GM12878 (cell line): ENCODE data around the gene FAR2. TPM values are rescaled to one million over a fixed set of nuclear protein-coding genes. Genes with fewer than 3 reads are reported as not detected.

Experiments used
- ATAC-seq: fragments of 200-7000 bp; cut with Tn5 transposase; 3 replicates; pipeline ENCODE4 v1.9.1; 2020; ENCODE audit warnings: mild to moderate bottlenecking, moderate library complexity
- BruUV-seq: library from RNA; stranded (reverse); fragments of 400-500 nt; replicated peaks from 2 replicates; lab custom pipeline; 2021; lab: Mats Ljungman, UMichigan
- CTCF ChIA-PET: fragments of 300-600 bp; sonication (Branson Sonifier 250); formaldehyde crosslinking; extraction: SDS; loops from one replicate; lab custom pipeline; 2021; ENCODE audit warnings: inconsistent platforms; lab: Yijun Ruan, JAX
- POLR2A ChIA-PET: fragments of 350-600 bp; formaldehyde crosslinking; extraction: SDS; loops from one replicate; lab custom pipeline; 2021; ENCODE audit warnings: inconsistent platforms; lab: Charles Lee
- RAD21 ChIA-PET: fragments of 300-600 bp; sonication (Branson Sonifier 250); formaldehyde crosslinking; loops from one replicate; lab custom pipeline; 2023; ENCODE audit warnings: antibody characterized with exemption; ENCODE audit not compliant: unreplicated experiment; lab: Charles Lee
- SMC1A ChIA-PET: fragments of 300-600 bp; sonication (Branson Sonifier 250); formaldehyde crosslinking; loops from one replicate; lab custom pipeline; 2023; ENCODE audit not compliant: unreplicated experiment, uncharacterized antibody; lab: Charles Lee
- DNase-seq: peaks from one replicate; pipeline ENCODE4 v3.0.0-alpha.2; 2011; ENCODE audit warnings: low read depth, low spot score
- FAIRE-seq: peaks from 3 replicates; lab custom pipeline; 2011; peaks lifted over from hg19 to GRCh38; lab: Jason Lieb, UNC
- H2AFZ ChIP-seq: 2 replicates; pipeline ENCODE4 v1.6.0; 2011; ENCODE audit warnings: low read depth, low read length, control low read depth; ENCODE audit not compliant: control insufficient read depth
- H3K27ac ChIP-seq: 2 replicates; pipeline ENCODE4 v1.5.1; 2011; ENCODE audit warnings: control low read depth; ENCODE audit not compliant: control insufficient read depth, insufficient read depth
- H3K27me3 ChIP-seq, 2 experiments: replicated peaks in 1 of 2; 2 replicates each; pipeline versions ENCODE4 v1.6.0 to v1.6.1; 2011; ENCODE audit warnings: low read length in 1 of 2; ENCODE audit not compliant: control insufficient read depth in 2 of 2, insufficient read depth in 2 of 2
- H3K36me3 ChIP-seq, 2 experiments: 2 replicates each; pipeline ENCODE4 v1.5.1; 2011; ENCODE audit warnings: low read length in 1 of 2; ENCODE audit not compliant: control insufficient read depth in 2 of 2, insufficient read depth in 2 of 2
- H3K4me1 ChIP-seq: 2 replicates; pipeline ENCODE4 v1.6.1; 2011; ENCODE audit warnings: mild to moderate bottlenecking, low read length, moderate library complexity, mixed read lengths; ENCODE audit not compliant: control insufficient read depth, insufficient read depth
- H3K4me2 ChIP-seq: 2 replicates; pipeline ENCODE4 v1.6.0; 2011; ENCODE audit warnings: control low read depth; ENCODE audit not compliant: control insufficient read depth, insufficient read depth
- H3K4me3 ChIP-seq: fragments of 200-600 bp; sonication (generic); 2 replicates; pipeline ENCODE4 v1.5.1; 2016
- H3K79me2 ChIP-seq: 2 replicates; pipeline ENCODE4 v1.6.0; 2011; ENCODE audit warnings: low read length; ENCODE audit not compliant: control insufficient read depth, insufficient read depth
- H3K9ac ChIP-seq: 2 replicates; pipeline ENCODE4 v1.8.0; 2011; ENCODE audit warnings: low read length, control low read depth, mixed read lengths; ENCODE audit not compliant: control insufficient read depth, insufficient read depth
- H3K9me3 ChIP-seq: replicated peaks from 3 replicates; pipeline ENCODE4 v1.5.1; 2011; ENCODE audit warnings: mild to moderate bottlenecking, low read length; ENCODE audit not compliant: control insufficient read depth, insufficient read depth
- H4K20me1 ChIP-seq: 2 replicates; pipeline ENCODE4 v1.6.0; 2011; ENCODE audit not compliant: control insufficient read depth, insufficient read depth
- CBX5 ChIP-seq: sonication (generic); IDR thresholded peaks from 2 replicates; pipeline ENCODE4 v1.6.1; 2016; ENCODE audit warnings: low read depth, moderate library complexity, mild to moderate bottlenecking, inconsistent platforms
- FOXM1 ChIP-seq: IDR thresholded peaks from 2 replicates; pipeline ENCODE4 v1.6.1; 2012; ENCODE audit warnings: low read depth, mild to moderate bottlenecking, inconsistent platforms, low read length, moderate library complexity
- IRF4 ChIP-seq: IDR thresholded peaks from 2 replicates; pipeline ENCODE4 v1.6.1; 2011; ENCODE audit warnings: low read depth, low read length
- MYC ChIP-seq: IDR thresholded peaks from 2 replicates; pipeline ENCODE4 v1.6.1; 2011; ENCODE audit warnings: mild to moderate bottlenecking, low read length, moderate library complexity, inconsistent platforms; ENCODE audit not compliant: insufficient read depth, insufficient replicate concordance, insufficient read length, severe bottlenecking
- NFYA ChIP-seq: IDR thresholded peaks from 2 replicates; pipeline ENCODE4 v1.6.1; 2011; ENCODE audit warnings: low read depth, mild to moderate bottlenecking, low read length, improper control_type of control experiment, borderline replicate concordance
- RBBP5 ChIP-seq: fragments of 200-600 bp; sonication (generic); conservative IDR thresholded peaks from 2 replicates; pipeline ENCODE4 v1.6.1; 2016
- RCOR1 ChIP-seq: conservative IDR thresholded peaks from 2 replicates; pipeline ENCODE4 v1.6.1; 2012; ENCODE audit warnings: low read depth, low read length, improper control_type of control experiment
- WGBS: methylation state at CpG from one replicate; pipeline ENCODE4 v1.1.6; 2016; ENCODE audit warnings: low lambda C conversion rate; ENCODE audit not compliant: insufficient replicate concordance, insufficient coverage; ENCODE audit errors: missing lambda C conversion rate; 5-methylcytosine and 5-hydroxymethylcytosine counted together
- in situ Hi-C: fragments of 300-500 bp; cut with MboI; formaldehyde crosslinking; loops from 9 replicates; pipeline ENCODE4 v1.14.3; 2018; ENCODE audit warnings: mixed read lengths
- intact Hi-C: fragments of 100-400 bp; cut with micrococcal nuclease; formaldehyde crosslinking; loops from one replicate; pipeline ENCODE4 v1.14.2; 2022; ENCODE audit not compliant: unreplicated experiment
- polyA plus RNA-seq, 11 experiments: library from polyadenylated mRNA; depleted of rRNA in 4 of 11; unstranded in 6 of 11; stranded (reverse) in 5 of 11; fragments of >200 nt; fragmentation: Nextera tagmentation in 4 of 11; fragmentation: Illumina TruSeq in 1 of 11; extraction: Ambion mirVana in 4 of 11; extraction: Trizol in 1 of 11; gene quantifications; 1 replicate in 1 of 11; 2 replicates in 10 of 11; pipeline versions ENCODE4 v1.2.1 to v1.2.3, GENCODE V29; 2011 to 2016; ENCODE audit warnings: inconsistent platforms in 2 of 11, missing spikeins in 2 of 11, low read depth in 1 of 11
- total RNA-seq, 4 experiments: library from RNA; depleted of rRNA in 3 of 4; stranded (reverse); fragments of >200 nt in 3 of 4; fragmentation: Illumina TruSeq in 1 of 4; extraction: Trizol in 1 of 4; gene quantifications; 2 replicates each; pipeline versions ENCODE4 v1.2.1 to v1.2.3, GENCODE V29; 2013 to 2021
- TF ChIP-seq, protein P1 (sequence below): IDR thresholded peaks from 2 replicates; pipeline ENCODE4 v1.6.1; 2011; ENCODE audit warnings: mild to moderate bottlenecking, low read depth, low read length, moderate library complexity; ENCODE audit not compliant: insufficient replicate concordance
- TF ChIP-seq, protein P2 (sequence below): fragments of 450-650 bp; IDR thresholded peaks from 2 replicates; pipeline ENCODE4 v1.6.1; 2014; ENCODE audit warnings: mild to moderate bottlenecking

Gene FAR2
- total and polyA plus RNA-seq, 10 of the 15 experiments (the other 5 are each of a cell fraction or from before 2014, with no cell fraction given), result 0.50 to 1.1 (median 0.65) TPM

DNA sequence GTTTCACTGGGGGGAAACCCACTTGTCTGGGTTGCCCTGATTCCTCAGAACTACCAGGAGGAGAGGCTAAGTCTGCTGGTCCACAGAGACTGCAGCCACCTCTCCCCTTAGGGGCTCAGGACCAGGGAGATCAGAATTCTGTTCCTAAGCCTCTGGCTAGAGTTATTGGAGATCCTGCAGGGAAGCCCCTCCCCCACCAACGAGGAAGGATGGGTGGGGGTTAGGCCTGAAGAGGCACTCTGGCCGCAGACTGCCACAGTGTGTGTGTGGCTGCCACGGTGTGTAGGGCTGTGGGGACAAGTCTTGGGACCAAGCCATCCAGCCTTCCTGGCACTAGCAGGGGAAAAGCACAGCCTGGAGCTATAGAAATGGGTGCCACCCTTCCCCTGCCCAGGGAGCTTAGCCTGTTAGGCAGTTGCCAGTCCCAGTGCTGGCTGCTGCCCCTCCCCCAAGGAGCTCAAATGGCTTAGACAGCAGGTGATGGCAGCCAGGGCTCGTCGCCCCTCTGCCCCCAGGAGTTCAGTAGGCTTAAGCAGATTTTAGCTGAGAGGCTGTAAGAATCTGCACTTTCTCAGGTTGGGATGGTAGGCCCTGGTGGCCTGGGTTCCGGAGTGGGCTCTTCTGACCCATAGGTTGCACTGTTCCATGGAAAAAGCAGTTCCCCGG, 124.2 kb downstream of the FAR2 start:
- no peak overlapping the region for H3K4me3 ChIP-seq
- no peaks in the 10 kb centered on the region for H3K9me3 ChIP-seq
- 59% methylated on average over 7 of the region's 7 CpGs for WGBS
- ChIA-PET POLR2A (no interaction called here), RAD21 (no interaction called here), SMC1A (no interaction called here), CTCF (no interaction called here)
- TF ChIP-seq NFYA (no peak), RBBP5 (no peak), CBX5 (no peak), FOXM1 (no peak)
- TF ChIP-seq, protein P1, sequence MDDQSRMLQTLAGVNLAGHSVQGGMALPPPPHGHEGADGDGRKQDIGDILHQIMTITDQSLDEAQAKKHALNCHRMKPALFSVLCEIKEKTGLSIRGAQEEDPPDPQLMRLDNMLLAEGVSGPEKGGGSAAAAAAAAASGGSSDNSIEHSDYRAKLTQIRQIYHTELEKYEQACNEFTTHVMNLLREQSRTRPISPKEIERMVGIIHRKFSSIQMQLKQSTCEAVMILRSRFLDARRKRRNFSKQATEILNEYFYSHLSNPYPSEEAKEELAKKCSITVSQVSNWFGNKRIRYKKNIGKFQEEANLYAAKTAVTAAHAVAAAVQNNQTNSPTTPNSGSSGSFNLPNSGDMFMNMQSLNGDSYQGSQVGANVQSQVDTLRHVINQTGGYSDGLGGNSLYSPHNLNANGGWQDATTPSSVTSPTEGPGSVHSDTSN, result no peak
- no peak overlapping the region for H2AFZ ChIP-seq
- H3K9ac ChIP-seq, result no peak overlapping the region
- no peaks in the 10 kb centered on the region for H4K20me1 ChIP-seq
- no peaks in the 10 kb centered on the region for H3K36me3 ChIP-seq
- intact Hi-C loops, result no loop called here
- no peaks in the 10 kb centered on the region for H3K4me1 ChIP-seq
- no peaks in the 10 kb centered on the region for H3K79me2 ChIP-seq
- DNase-seq (no peak), ATAC-seq (no peak), FAIRE-seq (no peak)
- in situ Hi-C loops, result no loop called here
- H3K4me2 ChIP-seq, result no peak overlapping the region
- H3K27me3 ChIP-seq, result no peaks in the 10 kb centered on the region
- no TSS peak for BruUV-seq
- H3K27ac ChIP-seq, result no peak overlapping the region

DNA sequence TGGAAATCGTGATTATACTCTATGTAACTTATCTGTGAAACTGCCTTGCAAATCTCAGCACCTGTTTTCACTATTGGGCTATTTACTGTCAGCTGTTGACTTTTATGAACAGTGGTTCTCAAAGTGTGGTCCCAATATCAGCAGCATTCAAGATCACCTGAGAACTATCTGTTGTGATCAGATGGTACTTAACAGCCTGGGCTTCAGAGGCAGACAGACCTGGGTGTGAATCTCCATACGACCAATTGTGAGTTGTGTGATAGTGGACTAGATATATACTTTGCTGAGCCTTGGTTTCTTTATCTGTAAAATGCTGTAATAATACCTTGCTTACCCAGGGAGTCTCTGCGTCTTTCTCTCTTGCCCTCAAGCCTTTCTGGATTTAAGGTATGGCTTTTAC, 126.8 kb downstream of the FAR2 start:
- no peak overlapping the region for H3K4me3 ChIP-seq
- ATAC-seq, result no peak
- in situ Hi-C loops (no loop called here), intact Hi-C loops (no loop called here)
- no peaks in the 10 kb centered on the region for H4K20me1 ChIP-seq
- 24% methylated on average over 3 of the region's 3 CpGs for WGBS
- POLR2A ChIA-PET, result no interaction called here
- SMC1A ChIA-PET, result no interaction called here
- H3K27ac ChIP-seq, result no peak overlapping the region
- H3K36me3 ChIP-seq, result no peaks in the 10 kb centered on the region
- no peaks in the 10 kb centered on the region for H3K27me3 ChIP-seq
- CTCF ChIA-PET, result no interaction called here
- H3K9ac ChIP-seq, result no peak overlapping the region
- H3K9me3 ChIP-seq, result no peaks in the 10 kb centered on the region
- no peaks in the 10 kb centered on the region for H3K4me1 ChIP-seq
- no peaks in the 10 kb centered on the region for H3K79me2 ChIP-seq
- no peak for DNase-seq
- H2AFZ ChIP-seq, result no peak overlapping the region
- no peak for FAIRE-seq
- no peak overlapping the region for H3K4me2 ChIP-seq
- RAD21 ChIA-PET, result no interaction called here
- TF ChIP-seq IRF4 (no peak), RCOR1 (no peak), MYC (no peak)
- TF ChIP-seq, protein P2, sequence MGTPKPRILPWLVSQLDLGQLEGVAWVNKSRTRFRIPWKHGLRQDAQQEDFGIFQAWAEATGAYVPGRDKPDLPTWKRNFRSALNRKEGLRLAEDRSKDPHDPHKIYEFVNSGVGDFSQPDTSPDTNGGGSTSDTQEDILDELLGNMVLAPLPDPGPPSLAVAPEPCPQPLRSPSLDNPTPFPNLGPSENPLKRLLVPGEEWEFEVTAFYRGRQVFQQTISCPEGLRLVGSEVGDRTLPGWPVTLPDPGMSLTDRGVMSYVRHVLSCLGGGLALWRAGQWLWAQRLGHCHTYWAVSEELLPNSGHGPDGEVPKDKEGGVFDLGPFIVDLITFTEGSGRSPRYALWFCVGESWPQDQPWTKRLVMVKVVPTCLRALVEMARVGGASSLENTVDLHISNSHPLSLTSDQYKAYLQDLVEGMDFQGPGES, result no peak
- BruUV-seq, result no TSS peak
